ENCODE measurements around the gene PIERCE2. TPM values are rescaled to one million over a fixed set of nuclear protein-coding genes. Genes with fewer than 3 reads are reported as not detected.
"Not testable (repeated sequence)": the region's sequence is repeated elsewhere in the genome, so short reads cannot be mapped to it uniquely, and the experiment has no call there.

PIERCE2 gene
- total RNA-seq, 1 donor from 2014 or later, result 5.2 TPM

GRCh38 chr15:55394694-55395093 is 13.6 kb upstream of the PIERCE2 start:
- DNase-seq (ENCODE audit: low read depth), result no peak

GRCh38 chr15:55398243-55398642 is 10.1 kb upstream of the PIERCE2 start:
- no peaks in the 10 kb centered on the region for H3K27me3 ChIP-seq (ENCODE audit: control insufficient read depth, insufficient read depth, low read length)
- no peak for DNase-seq (ENCODE audit: low read depth)
- no peak overlapping the region for H3K4me3 ChIP-seq (ENCODE audit: low read depth, low read length)
- H3K36me3 ChIP-seq (ENCODE audit: control insufficient read depth, insufficient read depth, low read length), result no peaks in the 10 kb centered on the region
- TF ChIP-seq CTCF (IDR thresholded peaks at IDR 0.05; ENCODE audit: insufficient read depth, low read length, poor library complexity, severe bottlenecking), result no peak

More at GRCh38 chr15:55394694-55395093, 13.6 kb upstream of the PIERCE2 start:
- Histone ChIP-seq H3K36me3 (ENCODE audit: control insufficient read depth, insufficient read depth, low read length) (no peaks in the 10 kb centered on the region), H3K27me3 (ENCODE audit: control insufficient read depth, insufficient read depth, low read length) (no peaks in the 10 kb centered on the region), H3K4me3 (ENCODE audit: low read depth, low read length) (no peak overlapping the region)
- no peak for TF ChIP-seq CTCF (IDR thresholded peaks at IDR 0.05; ENCODE audit: insufficient read depth, low read length, poor library complexity, severe bottlenecking)

- not testable (repeated sequence) for H3K4me3 ChIP-seq (ENCODE audit: low read depth, low read length); DNase-seq (ENCODE audit: low read depth); H3K27me3 ChIP-seq (ENCODE audit: control insufficient read depth, insufficient read depth, low read length); H3K36me3 ChIP-seq (ENCODE audit: control insufficient read depth, insufficient read depth, low read length)
Measured at GRCh38 chr15:55400050-55400449, 8.2 kb upstream of the PIERCE2 start.

GRCh38 chr15:55401786-55402246 is 6.5 kb upstream of the PIERCE2 start:
- no peak for DNase-seq (ENCODE audit: low read depth)
- no peaks in the 10 kb centered on the region for H3K27me3 ChIP-seq (ENCODE audit: control insufficient read depth, insufficient read depth, low read length)
- H3K36me3 ChIP-seq (ENCODE audit: control insufficient read depth, insufficient read depth, low read length), result no peaks in the 10 kb centered on the region
- no peak overlapping the region for H3K4me3 ChIP-seq (ENCODE audit: low read depth, low read length)
- TF ChIP-seq CTCF (IDR thresholded peaks at IDR 0.05; ENCODE audit: insufficient read depth, low read length, poor library complexity, severe bottlenecking), result no peak

- no peak for TF ChIP-seq CTCF (IDR thresholded peaks at IDR 0.05; ENCODE audit: insufficient read depth, low read length, poor library complexity, severe bottlenecking)
- Histone ChIP-seq H3K4me3 (ENCODE audit: low read depth, low read length) (no peak overlapping the region), H3K36me3 (ENCODE audit: control insufficient read depth, insufficient read depth, low read length) (no peaks in the 10 kb centered on the region), H3K27me3 (ENCODE audit: control insufficient read depth, insufficient read depth, low read length) (no peaks in the 10 kb centered on the region)
- DNase-seq (ENCODE audit: low read depth), result no peak
Measured at GRCh38 chr15:55402707-55403106, 5.6 kb upstream of the PIERCE2 start.

GRCh38 chr15:55403531-55403930 is 4.8 kb upstream of the PIERCE2 start:
- Histone ChIP-seq H3K36me3 (ENCODE audit: control insufficient read depth, insufficient read depth, low read length) (no peaks in the 10 kb centered on the region), H3K4me3 (ENCODE audit: low read depth, low read length) (no peak overlapping the region), H3K27me3 (ENCODE audit: control insufficient read depth, insufficient read depth, low read length) (no peaks in the 10 kb centered on the region)
- TF ChIP-seq CTCF (IDR thresholded peaks at IDR 0.05; ENCODE audit: insufficient read depth, low read length, poor library complexity, severe bottlenecking), result no peak
- no peak for DNase-seq (ENCODE audit: low read depth)
